HK-2 (cell line): ENCODE measurements around the gene PFN4.
"Not testable (repeated sequence)": the region's sequence is repeated elsewhere in the genome, so short reads cannot be mapped to it uniquely, and the experiment has no call there.

Experiments
- DNase-seq: peaks from one replicate; pipeline ENCODE4 v3.0.0-alpha.2; 2018; ENCODE audit not compliant: unreplicated experiment

PFN4 gene, protein sequence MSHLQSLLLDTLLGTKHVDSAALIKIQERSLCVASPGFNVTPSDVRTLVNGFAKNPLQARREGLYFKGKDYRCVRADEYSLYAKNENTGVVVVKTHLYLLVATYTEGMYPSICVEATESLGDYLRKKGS

GRCh38 chr2:24123195-24123921 is at the start of gene PFN4, which contains the start of gene FAM228B:
PFN4 (minus strand) TSS chr2:24123334; CDS start chr2:24122535, 799 bp downstream.
FAM228B (plus strand) TSS chr2:24123469; CDS start chr2:24124362, 893 bp downstream.
- DNase-seq = peak; percentile 90

GRCh38 chr2:24169023-24169422 is 45.9 kb upstream of the PFN4 start:
- no peak for DNase-seq

GRCh38 chr2:24164416-24164973 is 41.4 kb upstream of the PFN4 start:
- peak; percentile 20 for DNase-seq

DNA sequence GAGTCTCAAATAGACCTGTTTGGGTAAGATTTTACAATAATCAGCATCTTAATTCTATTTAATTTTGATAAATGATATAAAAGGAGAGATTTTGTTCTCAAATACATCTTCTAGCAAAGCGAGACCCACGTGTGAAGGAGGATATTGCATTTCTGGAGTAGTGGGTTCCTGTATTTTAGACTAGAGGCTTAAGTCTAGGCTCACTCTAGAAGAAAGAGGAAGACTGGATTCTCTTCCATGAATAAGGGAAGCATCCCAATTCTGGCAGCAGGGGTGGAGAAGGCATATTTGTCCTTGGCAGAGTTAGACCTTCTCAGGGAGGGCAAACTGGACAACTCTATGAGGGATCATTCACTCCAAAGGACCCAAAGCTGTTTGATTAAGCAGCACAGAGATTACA is 40.5 kb upstream of the PFN4 start:
- no peak for DNase-seq

DNA sequence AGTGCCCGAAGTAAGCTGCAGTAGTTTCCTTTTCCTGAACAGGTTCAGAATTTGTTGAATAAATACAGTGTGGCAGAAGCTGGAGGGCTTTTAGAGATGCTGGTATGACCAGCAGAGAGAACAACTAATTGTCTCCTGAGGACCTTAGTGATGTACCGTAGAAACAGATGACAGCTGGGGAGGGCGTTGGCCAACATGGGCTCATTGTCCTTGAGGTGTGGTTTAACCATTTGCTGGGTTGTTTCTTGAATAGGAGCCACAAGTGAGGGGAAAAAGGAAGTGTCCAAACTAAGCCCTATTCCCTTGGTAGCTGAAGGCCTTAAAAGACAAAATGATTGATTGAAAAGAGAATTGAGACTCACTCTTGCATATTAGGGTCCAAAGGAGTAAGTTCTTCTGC is 40.1 kb upstream of the PFN4 start:
- no peak for DNase-seq

- no peak for DNase-seq
Observed at GRCh38 chr2:24162494-24162893, 39.4 kb upstream of the PFN4 start.

DNA sequence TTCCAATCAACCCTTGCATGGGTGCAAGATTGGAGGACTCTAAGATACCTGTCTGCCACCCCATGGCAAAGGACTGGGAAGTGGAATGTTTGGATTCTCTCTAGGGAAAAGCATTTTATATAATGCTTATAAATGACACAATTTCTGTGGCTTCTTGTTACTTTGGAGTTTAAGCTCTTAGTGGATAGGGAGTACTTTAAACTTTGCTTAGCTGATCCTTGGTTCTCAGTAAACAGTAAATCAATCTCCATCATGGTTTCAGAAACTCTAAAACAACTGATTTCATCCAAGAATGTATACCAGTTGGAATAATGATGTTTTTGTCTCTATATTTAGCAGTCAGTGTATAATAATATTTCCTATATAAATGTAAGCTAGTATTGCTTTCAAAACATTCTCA is 37.6 kb upstream of the PFN4 start:
- no peak for DNase-seq

- DNase-seq = no peak
Observed at GRCh38 chr2:24159708-24160107, 36.6 kb upstream of the PFN4 start.

DNA sequence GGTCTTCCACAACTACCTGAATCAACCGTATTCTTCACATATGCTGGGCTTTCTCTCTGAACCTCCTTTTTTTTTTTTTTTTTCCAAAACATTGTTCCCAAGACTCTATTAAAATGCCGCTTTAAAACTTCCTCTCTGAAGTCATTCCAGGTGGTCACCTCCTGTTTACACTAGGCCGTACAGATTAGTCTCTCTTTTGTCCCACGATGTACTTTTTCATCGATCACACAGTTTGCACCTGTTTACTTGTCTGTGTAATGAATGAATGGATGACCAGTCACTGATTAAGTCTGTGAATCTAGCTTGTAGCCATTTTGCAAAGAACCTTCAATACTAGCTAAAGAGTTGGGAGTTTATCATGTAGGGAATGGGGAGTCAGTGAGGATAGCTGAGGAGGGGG is 35.0 kb upstream of the PFN4 start:
- no peak for DNase-seq

DNA sequence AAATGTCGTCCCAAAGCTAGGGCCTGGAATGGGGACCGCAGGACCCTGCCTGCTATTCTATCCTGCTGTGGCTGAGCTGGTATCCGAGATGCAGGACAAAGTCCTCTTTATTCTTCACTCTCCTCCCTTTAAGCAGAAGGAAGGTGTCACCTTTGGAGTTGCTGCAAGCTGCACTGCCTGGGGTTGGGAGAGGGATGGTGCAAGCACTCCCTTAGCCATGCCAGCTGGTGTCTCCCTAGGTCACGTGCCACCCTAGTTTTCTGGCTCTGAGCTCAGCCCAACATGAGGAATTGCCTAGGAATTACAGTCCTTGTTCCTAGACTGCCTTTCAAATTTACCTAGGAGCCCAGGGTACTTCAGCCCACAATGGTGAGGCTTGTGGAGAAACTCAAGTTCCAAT is 30.3 kb upstream of the PFN4 start:
- no peak for DNase-seq

DNA sequence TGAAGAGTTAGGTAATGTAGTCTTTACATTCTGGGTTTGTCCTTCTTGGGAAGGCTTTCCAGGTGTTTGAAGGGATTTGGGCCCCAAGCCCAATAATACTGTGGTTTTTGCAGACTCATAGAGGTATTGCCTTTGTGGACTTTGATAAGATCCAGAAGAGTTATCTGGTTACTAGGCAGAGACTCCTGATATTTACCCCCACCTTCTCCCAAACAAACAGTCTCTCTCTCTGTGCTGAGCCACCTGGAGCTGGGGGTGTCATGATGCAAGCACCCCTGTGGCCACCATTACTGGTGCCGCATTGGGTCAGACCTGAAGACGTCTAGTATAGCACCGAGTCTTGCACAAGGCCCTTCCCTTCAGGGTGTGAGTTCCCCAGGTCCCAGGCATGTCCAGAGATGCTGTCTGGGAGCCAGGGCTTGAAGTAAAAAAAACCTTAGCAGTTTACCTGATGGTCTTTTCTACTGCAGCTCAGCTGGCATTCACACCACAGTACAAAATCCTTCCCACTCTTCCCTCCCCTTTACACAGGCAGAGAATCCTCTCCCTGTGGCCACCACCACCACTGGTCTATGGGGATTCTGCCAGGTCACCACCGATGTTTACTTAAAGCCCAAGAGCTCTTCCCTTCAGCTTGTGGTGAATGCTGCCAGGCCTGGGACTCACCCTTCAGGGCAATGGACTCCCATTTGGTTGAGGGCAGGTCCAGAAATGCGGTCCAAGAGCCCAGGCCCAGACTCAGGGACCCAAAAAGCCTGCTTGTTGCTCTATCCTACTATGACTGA is 29.5 kb upstream of the PFN4 start:
- no peak for DNase-seq

- no peak for DNase-seq
Observed at GRCh38 chr2:24147364-24147763, 24.2 kb upstream of the PFN4 start.

DNA sequence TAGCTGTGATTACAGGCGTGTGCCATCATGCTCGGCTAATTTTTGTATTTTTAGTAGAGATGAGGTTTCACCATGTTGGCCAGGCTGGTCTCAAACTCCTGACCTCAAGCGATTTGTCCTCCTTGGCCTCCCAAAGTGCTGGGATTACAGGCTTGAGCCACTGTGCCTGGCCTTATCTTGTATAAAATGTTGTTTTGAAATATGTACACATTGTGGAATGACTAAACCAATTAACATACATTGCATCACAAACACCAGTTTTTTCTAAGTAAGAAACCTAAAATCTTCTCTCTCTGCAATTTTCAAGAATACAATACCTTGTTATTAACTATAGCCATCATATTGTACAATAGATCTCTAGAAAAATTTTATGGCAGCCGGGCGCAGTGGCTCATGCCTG is 17.2 kb upstream of the PFN4 start:
- not testable (repeated sequence) for DNase-seq

DNA sequence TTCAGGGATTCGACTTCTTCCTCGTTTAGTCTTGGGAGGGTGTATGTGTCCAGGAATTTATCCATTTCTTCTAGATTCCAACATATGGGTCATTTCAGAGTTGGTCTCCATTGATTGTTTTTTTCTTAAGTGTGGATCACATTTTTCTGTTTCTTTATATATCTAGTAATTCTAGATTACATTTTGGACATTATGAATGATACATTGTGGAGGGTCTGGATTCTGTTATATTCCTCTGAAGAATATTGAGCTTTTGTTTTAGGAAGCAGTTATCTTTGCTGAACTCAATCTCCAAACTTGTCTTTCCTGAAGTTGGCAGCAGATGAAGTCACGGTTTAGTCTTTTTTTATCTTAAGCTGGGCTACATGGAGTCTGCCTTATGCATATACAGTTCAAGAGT is 9.4 kb upstream of the PFN4 start:
- DNase-seq = no peak

GRCh38 chr2:24125956-24126355 is 2.8 kb upstream of the PFN4 start:
- no peak for DNase-seq

- DNase-seq = no peak
Observed at GRCh38 chr2:24123922-24124580, 917 bp upstream of the PFN4 start.

- no peak for DNase-seq
Observed at GRCh38 chr2:24122366-24123194, 554 bp downstream of the PFN4 start.

GRCh38 chr2:24121469-24121868 is 1.7 kb downstream of the PFN4 start:
- DNase-seq = no peak

- DNase-seq = no peak
Observed at GRCh38 chr2:24121066-24121465, 2.1 kb downstream of the PFN4 start.

GRCh38 chr2:24117902-24118301 is 5.2 kb downstream of the PFN4 start:
- DNase-seq = no peak

DNA sequence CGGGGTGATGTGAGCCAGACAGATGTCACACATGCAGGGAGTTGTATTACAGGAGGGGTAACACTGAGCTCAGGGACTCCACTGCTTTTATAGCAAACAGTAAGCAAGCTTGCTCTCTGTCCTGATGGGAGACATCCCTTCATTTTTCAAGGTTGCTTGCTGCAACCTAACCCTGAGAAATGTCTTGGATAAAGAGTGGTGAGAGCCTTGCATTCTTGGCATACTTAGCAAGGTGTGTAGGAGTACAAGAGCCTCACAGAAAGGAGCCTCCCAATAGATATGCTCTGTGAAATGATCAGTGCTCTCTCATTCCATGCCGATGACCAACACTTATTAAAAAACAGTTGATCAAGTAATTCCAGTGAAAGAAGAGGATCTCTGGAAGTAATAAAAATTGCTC is 8.1 kb downstream of the PFN4 start:
- no peak for DNase-seq
